ENCODE data around the gene PIAS1.
"Not testable (repeated sequence)": the region's sequence is repeated elsewhere in the genome, so short reads cannot be mapped to it uniquely, and the experiment has no call there.

PIAS1 gene

GRCh38 chr15:68124700-68125099 is 70.6 kb downstream of the PIAS1 start:
- DNase-seq (ENCODE audit: low read depth) = no peak

- DNase-seq (ENCODE audit: low read depth) = no peak
These were observed 72.3 kb downstream of the PIAS1 start for GRCh38 chr15:68126396-68126795.

DNA sequence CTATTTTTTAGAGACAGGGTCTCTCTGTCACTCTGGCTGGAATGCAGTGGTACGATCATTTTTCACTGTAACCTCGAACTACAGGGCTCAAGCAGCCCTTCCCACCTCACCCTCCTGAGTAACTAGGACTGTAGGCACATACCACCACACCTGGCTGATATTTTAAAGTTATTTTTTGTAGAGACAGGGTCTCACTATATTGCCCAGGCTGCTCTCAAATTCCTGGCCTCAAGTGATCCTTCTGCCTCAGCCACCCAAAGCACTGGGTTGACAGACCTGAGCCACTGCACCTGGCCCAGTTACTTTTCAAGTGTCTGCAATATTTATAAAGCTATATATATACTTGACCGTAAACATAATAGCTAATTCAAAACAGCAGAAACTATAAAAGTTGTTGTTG is 75.0 kb downstream of the PIAS1 start:
- no peak for DNase-seq (ENCODE audit: low read depth)

DNA sequence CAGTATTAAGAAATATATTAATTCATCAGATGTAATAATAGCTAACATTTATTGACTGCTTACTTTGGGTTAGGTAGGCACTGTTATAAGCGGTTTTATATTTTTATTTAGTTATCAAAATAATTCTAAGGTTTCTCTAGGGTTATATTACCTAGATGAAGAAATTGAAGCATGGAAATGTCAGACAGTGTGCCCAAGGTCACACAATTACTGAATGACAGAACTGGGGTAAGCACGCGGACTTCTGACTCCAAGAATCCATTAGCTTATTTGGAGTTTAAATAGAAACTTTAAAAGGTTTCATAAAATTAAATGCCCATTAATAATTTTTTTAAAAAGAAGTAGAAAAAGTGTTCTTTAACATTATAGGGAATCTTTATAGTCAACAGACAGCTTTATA is 76.7 kb downstream of the PIAS1 start:
- no peak for DNase-seq (ENCODE audit: low read depth)

DNA sequence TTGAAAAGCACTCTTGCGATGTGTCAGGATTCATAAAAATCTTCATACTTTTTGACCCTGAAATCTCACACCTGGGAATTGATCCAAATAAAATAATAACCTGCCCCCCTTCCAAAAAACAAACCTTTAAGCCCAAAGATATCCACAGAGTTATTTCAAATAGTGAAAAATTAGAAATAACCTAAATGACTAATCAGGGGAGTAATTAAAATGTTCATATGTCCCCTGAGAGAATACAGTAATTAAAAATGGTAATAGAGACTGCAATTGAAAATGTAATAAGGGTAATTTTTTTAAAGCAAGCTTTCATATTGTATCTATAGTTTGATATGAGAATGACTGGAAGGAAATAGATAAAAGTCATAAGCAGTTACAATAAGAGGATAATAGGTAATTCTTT is 83.0 kb downstream of the PIAS1 start:
- DNase-seq (ENCODE audit: low read depth) = no peak

GRCh38 chr15:68143129-68143528 is 89.0 kb downstream of the PIAS1 start:
- no peak for DNase-seq (ENCODE audit: low read depth)

GRCh38 chr15:68143785-68144184 is 89.7 kb downstream of the PIAS1 start:
- DNase-seq (ENCODE audit: low read depth) = no peak

- DNase-seq (ENCODE audit: low read depth) = no peak
These were observed 91.6 kb downstream of the PIAS1 start for GRCh38 chr15:68145706-68146105.

DNA sequence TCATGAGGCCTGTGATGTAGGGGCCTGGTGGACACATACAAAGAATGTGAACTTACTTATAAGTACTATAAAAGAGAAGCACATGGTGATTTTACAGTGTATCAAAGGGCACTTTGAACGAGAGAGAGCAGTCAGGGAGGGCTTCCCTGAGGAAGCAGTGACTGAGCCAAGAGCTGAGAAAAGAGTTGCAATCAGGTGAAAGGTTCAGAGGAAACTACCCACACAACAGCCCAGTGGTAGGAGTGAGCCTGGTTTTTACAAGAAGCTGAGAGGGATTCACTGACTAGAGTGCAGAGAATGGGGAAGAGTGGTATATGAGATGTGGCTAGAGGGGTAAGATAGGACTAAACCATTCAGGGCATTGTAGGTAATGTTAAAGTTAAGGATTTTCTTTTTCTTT is 93.9 kb downstream of the PIAS1 start:
- no peak for DNase-seq (ENCODE audit: low read depth)

- DNase-seq (ENCODE audit: low read depth) = no peak
These were observed 94.9 kb downstream of the PIAS1 start for GRCh38 chr15:68149059-68149458.

DNA sequence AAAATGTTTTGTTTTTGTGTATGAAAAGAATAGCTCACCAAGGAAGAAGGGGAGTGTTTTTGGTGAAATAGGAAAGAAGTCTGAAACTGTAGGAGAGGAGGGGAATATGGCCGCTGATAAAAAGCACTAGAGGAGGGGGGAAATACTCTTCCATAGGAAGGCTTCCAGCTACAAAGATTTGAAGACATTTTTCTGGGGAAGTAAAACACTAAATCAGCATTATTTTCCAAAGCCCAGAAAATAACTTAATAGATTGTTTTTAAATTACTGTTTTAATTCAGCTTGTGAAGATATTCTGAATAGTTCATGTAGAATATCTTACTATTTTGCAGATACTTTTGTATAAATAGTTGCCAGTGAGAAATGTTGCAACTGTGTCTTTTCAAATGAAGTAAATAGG is 96.1 kb downstream of the PIAS1 start:
- DNase-seq (ENCODE audit: low read depth) = no peak

DNA sequence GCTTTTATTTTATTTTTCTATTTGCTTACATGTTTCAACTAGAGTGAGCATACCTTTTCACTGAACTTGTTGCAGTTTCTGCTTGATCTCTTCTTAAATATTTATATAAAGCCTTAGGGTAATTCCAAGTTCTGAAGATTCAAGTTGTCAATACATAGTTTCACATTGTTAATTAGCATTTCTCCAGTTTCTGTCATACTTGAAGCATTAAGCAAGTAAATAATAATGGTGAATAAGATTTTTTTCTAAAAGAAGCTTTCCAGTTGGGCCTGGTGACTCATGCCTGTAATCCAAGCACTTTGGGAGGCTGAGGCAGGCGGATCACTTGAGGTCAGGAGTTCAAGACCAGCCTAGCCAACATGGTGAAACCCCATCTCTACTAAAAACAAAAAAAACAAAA is 97.2 kb downstream of the PIAS1 start:
- DNase-seq (ENCODE audit: low read depth) = no peak

DNA sequence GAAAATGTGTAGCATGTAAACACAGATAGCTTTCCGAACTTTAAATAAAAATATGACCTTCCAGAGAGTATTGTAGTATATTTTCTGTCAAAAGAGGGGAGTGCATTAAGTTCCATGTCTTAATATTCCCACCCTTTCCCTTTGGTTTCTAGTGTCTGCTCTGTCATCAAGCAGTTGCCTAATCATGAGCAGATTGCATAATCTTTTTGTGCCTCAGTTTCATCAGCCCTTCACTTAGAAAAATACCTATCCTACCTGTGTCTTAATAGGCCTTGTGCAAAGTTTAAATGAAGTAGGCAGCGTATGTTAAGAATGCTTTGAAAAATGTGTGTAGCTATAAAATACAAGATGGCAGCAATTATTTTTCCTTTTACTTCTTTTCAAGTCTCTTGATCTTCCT is 98.2 kb downstream of the PIAS1 start:
- no peak for DNase-seq (ENCODE audit: low read depth)

DNA sequence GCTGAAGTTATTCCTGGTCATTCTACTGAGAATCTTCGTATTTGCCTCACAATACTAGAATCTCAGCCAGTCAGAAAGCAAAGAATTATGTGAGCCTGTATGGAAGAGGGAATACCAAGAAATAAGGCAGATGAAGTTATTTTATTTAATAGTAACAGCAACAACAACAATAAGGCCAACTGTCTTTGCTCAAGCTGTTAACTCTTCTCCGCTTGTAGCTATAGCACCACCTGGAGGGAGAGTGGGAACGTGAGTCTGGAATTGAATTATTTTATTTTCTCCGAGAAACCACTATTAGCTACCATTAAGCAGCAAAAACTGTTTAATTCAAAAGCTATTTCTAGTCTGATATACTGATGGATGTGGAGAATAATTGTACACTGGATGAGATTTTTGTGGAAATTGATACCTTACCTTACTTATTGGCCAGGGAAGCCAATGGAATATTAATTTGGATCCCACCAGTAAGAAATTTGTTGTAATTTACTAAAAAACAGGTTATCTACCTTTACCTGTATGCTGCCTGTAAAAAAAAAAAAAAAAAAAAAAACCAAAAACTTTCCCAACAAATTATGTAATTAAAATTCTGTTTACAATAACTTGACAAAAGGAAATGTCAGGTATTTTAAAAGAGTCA is 100.9 kb downstream of the PIAS1 start:
- DNase-seq (ENCODE audit: low read depth) = no peak

GRCh38 chr15:68157074-68157473 is 103.0 kb downstream of the PIAS1 start:
- DNase-seq (ENCODE audit: low read depth) = no peak

DNA sequence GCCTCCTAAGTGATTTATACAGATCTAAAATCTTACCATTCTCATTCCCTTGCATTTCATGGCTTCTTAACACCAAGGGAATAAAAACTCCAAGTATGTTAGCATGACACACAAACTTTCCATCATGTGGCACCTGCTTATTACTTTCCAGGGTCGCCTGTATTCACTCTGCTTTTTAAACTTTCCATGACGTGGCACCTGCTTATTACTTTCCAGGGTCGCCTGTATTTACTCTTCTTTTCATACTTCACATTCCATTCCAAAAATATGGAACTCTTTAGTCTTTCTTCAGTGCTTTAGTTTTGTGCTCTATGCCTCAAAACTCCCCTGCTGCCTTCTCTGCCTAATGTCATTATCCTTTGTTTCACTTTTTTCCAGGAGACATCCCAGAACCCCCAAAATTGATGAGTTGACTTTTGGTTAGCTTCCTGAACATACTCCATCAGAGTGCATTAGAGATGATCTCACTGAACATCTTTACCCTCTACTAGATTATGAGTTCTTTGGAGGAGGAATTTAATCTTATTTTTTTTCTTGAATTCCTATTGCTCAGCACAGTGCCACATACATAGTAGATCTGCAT is 104.0 kb downstream of the PIAS1 start:
- no peak for DNase-seq (ENCODE audit: low read depth)

- no peak for DNase-seq (ENCODE audit: low read depth)
These were observed 109.1 kb downstream of the PIAS1 start for GRCh38 chr15:68163191-68163590.

DNA sequence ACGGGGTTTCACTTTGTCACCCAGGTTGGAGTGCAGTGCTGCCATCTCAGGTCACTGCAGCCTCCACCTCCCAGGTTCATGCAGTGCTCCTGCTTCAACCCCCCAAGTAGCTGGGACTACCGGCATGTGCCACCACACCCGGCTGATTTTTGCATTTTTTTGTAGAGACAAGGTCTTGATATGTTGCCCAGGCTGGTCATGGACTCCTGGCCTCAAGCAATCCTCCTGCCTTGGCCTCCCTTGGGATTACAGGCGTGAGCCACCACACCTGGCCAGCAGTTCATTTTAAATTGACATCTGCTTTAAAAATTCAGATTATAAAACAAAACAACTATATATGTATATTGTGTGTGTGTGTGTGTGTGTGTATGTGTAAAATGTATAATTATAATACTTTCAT is 112.7 kb downstream of the PIAS1 start:
- no peak for DNase-seq (ENCODE audit: low read depth)

DNA sequence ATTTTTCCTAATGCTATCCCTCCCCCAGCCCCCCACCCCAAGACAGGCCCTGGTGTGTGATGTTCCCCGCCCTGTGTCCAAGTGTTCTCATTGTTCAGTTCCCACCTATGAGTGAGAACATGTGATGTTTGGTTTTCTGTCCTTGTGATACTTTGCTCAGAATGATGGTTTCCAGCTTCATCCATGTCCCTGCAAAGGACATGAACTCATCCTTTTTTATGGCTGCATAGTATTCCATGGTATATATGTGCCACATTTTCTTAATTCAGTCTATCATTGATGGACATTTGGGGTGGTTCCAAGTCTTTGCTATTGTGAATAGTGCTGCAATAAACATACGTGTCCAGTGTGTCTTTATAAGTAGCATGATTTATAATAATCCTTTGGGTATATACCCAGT is 117.9 kb downstream of the PIAS1 start:
- DNase-seq (ENCODE audit: low read depth) = not testable (repeated sequence)

DNA sequence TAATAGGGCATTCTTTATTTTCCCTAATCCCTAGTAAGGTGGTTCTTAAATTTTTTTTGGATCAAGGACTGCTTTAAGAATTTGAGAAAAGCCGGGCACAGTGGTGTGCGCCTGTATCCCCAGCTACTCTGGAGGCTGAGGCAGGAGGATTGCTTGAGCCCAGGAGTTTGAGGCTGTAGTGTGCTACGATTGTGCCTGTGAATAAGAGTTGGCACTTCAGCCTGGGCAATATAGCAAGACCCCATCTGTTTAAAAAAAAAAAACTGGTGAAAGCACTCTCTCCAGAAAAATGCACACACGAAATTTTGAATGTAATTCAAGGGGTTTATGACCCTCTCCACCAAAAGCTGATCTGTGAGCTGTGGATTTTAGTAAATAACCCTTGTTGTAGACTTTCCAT is 119.0 kb downstream of the PIAS1 start:
- DNase-seq (ENCODE audit: low read depth) = no peak

GRCh38 chr15:68175526-68175925 is 121.4 kb downstream of the PIAS1 start:
- no peak for DNase-seq (ENCODE audit: low read depth)

DNA sequence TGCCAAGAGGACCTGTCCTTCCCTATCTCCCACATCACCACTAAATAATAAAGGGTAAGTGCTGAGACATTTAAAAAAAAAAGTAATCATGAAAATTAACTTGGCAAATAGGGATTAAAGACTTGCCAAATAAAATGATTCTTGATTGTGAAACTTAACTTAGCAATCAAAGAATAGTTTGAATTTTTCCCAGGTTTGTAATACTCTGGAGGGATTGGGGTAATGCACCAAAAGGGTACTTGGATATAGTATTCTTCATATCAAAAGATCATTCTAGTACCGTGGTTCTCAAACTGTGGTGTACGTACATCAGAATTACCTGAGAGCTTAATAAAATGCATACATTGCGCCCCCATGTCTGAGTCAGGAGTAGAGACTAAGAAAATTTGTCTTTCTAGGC is 122.5 kb downstream of the PIAS1 start:
- DNase-seq (ENCODE audit: low read depth) = no peak

GRCh38 chr15:68177742-68178141 is 123.6 kb downstream of the PIAS1 start:
- no peak for DNase-seq (ENCODE audit: low read depth)

GRCh38 chr15:68183616-68184315 is 129.7 kb downstream of the PIAS1 start:
- no peak for DNase-seq (ENCODE audit: low read depth)

Data from stimulated activated CD8-positive, alpha-beta memory T cell treated with anti-CD3 and anti-CD28 coated beads, Interleukin-7, amount 100 ng/mL, for 24 hours (primary cell).